ENCODE data around the gene DNAH6.

The DNAH6 gene

DNA sequence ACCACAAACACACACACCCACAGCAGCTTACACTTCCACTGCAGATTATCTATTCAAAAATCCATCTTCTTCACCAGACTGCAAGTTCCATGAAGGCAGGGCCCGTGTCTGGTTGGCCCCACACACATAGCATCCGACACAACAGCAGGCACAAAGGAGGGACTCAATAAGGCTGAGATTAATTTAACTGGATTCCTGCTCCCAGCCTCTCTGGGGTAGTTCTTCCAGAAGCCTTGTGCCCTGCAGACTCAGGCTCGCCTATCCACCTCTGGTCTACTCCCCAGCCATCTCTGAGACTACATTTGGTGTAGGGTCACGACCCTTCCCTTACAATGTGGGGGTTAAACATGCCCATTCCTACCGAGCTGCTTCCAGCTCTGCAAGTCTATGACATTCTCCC lies 306.9 kb downstream of the DNAH6 start:
- Histone ChIP-seq H3K27ac (ENCODE audit: low read length) (no peak overlapping the region), H3K27me3 (ENCODE audit: low read depth, low read length) (no peaks in the 10 kb centered on the region), H4K20me1 (ENCODE audit: insufficient read depth, low read length) (no peaks in the 10 kb centered on the region), H2AFZ (ENCODE audit: low read depth, low read length) (no peak overlapping the region), H3K79me2 (ENCODE audit: low read length) (no peaks in the 10 kb centered on the region), H3K36me3 (replicated peaks; ENCODE audit: low read depth, low read length) (peaks cover 6% of the 10 kb centered on the region), H3K4me3 (ENCODE audit: low read length) (no peak overlapping the region), H3K9me3 (ENCODE audit: insufficient read depth, low read length) (no peaks in the 10 kb centered on the region), H3K9ac (ENCODE audit: low read length) (no peak overlapping the region), H3K4me1 (ENCODE audit: low read length) (peaks cover 24% of the 10 kb centered on the region), H3K4me2 (ENCODE audit: low read length) (no peak overlapping the region)
- TF ChIP-seq EZH2phosphoT487 (IDR thresholded peaks at IDR 0.05; ENCODE audit: low read depth), result no peak
- TF ChIP-seq, protein P1, sequence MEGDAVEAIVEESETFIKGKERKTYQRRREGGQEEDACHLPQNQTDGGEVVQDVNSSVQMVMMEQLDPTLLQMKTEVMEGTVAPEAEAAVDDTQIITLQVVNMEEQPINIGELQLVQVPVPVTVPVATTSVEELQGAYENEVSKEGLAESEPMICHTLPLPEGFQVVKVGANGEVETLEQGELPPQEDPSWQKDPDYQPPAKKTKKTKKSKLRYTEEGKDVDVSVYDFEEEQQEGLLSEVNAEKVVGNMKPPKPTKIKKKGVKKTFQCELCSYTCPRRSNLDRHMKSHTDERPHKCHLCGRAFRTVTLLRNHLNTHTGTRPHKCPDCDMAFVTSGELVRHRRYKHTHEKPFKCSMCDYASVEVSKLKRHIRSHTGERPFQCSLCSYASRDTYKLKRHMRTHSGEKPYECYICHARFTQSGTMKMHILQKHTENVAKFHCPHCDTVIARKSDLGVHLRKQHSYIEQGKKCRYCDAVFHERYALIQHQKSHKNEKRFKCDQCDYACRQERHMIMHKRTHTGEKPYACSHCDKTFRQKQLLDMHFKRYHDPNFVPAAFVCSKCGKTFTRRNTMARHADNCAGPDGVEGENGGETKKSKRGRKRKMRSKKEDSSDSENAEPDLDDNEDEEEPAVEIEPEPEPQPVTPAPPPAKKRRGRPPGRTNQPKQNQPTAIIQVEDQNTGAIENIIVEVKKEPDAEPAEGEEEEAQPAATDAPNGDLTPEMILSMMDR (IDR thresholded peaks at IDR 0.05; ENCODE audit: low read depth, low read length), result no peak

DNA sequence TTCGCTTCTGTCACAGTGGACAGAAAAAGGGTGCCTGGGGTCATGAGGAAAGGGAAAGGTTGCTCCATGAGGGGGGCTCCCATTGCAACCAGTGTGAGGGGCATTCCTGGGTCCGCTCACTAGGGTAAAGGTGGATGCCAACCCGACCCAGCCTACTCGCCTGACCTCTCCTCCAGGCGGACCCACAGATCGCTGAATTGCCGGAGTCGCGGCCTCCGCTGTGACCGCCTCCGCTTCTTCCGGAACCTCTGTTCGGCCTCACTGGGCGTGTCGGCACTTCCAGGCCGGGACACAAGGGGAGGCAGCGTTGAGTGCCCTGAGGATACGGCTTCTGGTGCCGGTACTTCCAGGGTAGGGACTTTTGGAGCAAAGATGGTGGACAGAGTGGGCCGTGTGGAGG lies 307.5 kb downstream of the DNAH6 start:
- no peaks in the 10 kb centered on the region for H3K9me3 ChIP-seq (ENCODE audit: insufficient read depth, low read length)
- TF ChIP-seq, protein P1 (IDR thresholded peaks at IDR 0.05; ENCODE audit: low read depth, low read length), result no peak
- TF ChIP-seq EZH2phosphoT487 (IDR thresholded peaks at IDR 0.05; ENCODE audit: low read depth), result no peak
- H3K4me2 ChIP-seq (ENCODE audit: low read length), result no peak overlapping the region
- no peaks in the 10 kb centered on the region for H3K27me3 ChIP-seq (ENCODE audit: low read depth, low read length)
- peaks cover 24% of the 10 kb centered on the region for H3K4me1 ChIP-seq (ENCODE audit: low read length)
- no peaks in the 10 kb centered on the region for H3K79me2 ChIP-seq (ENCODE audit: low read length)
- no peak overlapping the region for H3K27ac ChIP-seq (ENCODE audit: low read length)
- peaks cover 6% of the 10 kb centered on the region for H3K36me3 ChIP-seq (replicated peaks; ENCODE audit: low read depth, low read length)
- H2AFZ ChIP-seq (ENCODE audit: low read depth, low read length), result no peak overlapping the region
- no peak overlapping the region for H3K4me3 ChIP-seq (ENCODE audit: low read length)
- H3K9ac ChIP-seq (ENCODE audit: low read length), result no peak overlapping the region
- H4K20me1 ChIP-seq (ENCODE audit: insufficient read depth, low read length), result no peaks in the 10 kb centered on the region

DNA sequence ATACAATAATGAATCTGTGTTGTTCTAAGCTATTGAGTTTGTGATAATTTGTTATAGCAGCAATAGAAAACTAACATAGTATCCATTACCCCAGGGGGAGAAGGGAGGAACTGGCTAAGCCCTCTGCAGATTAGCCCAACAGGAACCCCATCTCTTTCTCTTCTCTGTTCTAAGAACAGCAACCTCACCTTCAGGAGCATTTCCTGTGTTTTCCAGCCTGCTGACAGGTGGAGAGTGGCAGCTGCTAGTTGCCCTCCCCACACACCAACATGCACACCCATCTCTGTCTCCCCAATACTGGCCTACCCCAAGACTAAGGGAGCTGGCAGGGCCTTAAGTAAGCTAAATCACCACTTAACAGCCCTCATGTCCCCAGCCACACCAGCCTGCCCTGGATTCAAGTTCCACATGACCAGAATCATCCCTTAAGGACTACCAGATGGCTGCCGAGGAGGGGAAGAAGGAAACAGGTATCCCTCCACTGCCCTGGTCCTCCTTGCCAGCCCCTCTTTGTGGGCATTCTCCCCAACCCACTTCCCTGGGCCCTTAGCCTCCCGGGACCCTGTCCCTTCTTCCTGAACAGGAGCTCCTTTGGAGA lies 311.8 kb downstream of the DNAH6 start:
- no peak overlapping the region for H3K27ac ChIP-seq (ENCODE audit: low read length)
- no peak overlapping the region for H2AFZ ChIP-seq (ENCODE audit: low read depth, low read length)
- H3K27me3 ChIP-seq (ENCODE audit: low read depth, low read length), result no peaks in the 10 kb centered on the region
- H3K9ac ChIP-seq (ENCODE audit: low read length), result no peak overlapping the region
- no peaks in the 10 kb centered on the region for H4K20me1 ChIP-seq (ENCODE audit: insufficient read depth, low read length)
- H3K79me2 ChIP-seq (ENCODE audit: low read length), result no peaks in the 10 kb centered on the region
- no peak overlapping the region for H3K4me3 ChIP-seq (ENCODE audit: low read length)
- peaks cover 51% of the 10 kb centered on the region for H3K4me1 ChIP-seq (ENCODE audit: low read length)
- TF ChIP-seq, protein P1 (IDR thresholded peaks at IDR 0.05; ENCODE audit: low read depth, low read length), result no peak
- no peak for TF ChIP-seq EZH2phosphoT487 (IDR thresholded peaks at IDR 0.05; ENCODE audit: low read depth)
- no peaks in the 10 kb centered on the region for H3K9me3 ChIP-seq (ENCODE audit: insufficient read depth, low read length)
- H3K4me2 ChIP-seq (ENCODE audit: low read length), result no peak overlapping the region
- peaks cover 6% of the 10 kb centered on the region for H3K36me3 ChIP-seq (replicated peaks; ENCODE audit: low read depth, low read length)

DNA sequence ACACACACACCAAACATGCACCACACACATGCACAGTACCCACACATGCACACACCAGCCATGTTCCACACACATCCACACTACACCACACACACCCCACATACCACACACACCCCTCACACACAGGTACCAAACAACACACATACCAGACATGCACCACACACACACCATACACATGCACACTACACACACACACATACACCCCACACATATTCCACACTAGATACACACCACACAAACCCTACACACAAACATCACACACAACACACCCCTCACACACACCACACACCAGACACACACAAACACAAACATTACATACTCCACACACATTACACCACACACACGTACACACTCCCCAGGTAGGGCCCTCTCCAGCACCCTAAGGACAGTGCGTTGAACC lies 313.4 kb downstream of the DNAH6 start:
- Histone ChIP-seq H3K4me1 (ENCODE audit: low read length) (peaks cover 66% of the 10 kb centered on the region), H3K9me3 (ENCODE audit: insufficient read depth, low read length) (peaks cover under 1% of the 10 kb centered on the region; the same call in 1 of the 2 replicates), H3K9ac (ENCODE audit: low read length) (no peak overlapping the region), H3K27ac (ENCODE audit: low read length) (no peak overlapping the region), H3K4me2 (ENCODE audit: low read length) (no peak overlapping the region), H3K4me3 (ENCODE audit: low read length) (no peak overlapping the region), H3K36me3 (replicated peaks; ENCODE audit: low read depth, low read length) (peaks cover 8% of the 10 kb centered on the region), H2AFZ (ENCODE audit: low read depth, low read length) (no peak overlapping the region), H4K20me1 (ENCODE audit: insufficient read depth, low read length) (no peaks in the 10 kb centered on the region), H3K27me3 (ENCODE audit: low read depth, low read length) (no peaks in the 10 kb centered on the region), H3K79me2 (ENCODE audit: low read length) (no peaks in the 10 kb centered on the region)
- TF ChIP-seq, protein P1 (IDR thresholded peaks at IDR 0.05; ENCODE audit: low read depth, low read length), result no peak
- no peak for TF ChIP-seq EZH2phosphoT487 (IDR thresholded peaks at IDR 0.05; ENCODE audit: low read depth)

All from OCI-LY3 (cell line).